Activated naive CD4-positive, alpha-beta T cell treated with anti-CD3 and anti-CD28 coated beads, Interleukin-2, amount 50 U/mL, for 24 hours (primary cell): Measurements from ENCODE around the gene OR7A5.

Source experiments
- H3K27ac Mint-ChIP-seq: one replicate; pipeline ENCODE4 v1.8.0; 2021; ENCODE audit warnings: mild to moderate bottlenecking, mixed read lengths
- H3K27me3 Mint-ChIP-seq: one replicate; pipeline ENCODE4 v1.8.0; 2021; ENCODE audit warnings: mixed read lengths
- H3K36me3 Mint-ChIP-seq: one replicate; pipeline ENCODE4 v1.8.0; 2021; ENCODE audit warnings: mixed read lengths
- H3K4me1 Mint-ChIP-seq: one replicate; pipeline ENCODE4 v1.8.0; 2021; ENCODE audit warnings: mixed read lengths
- H3K4me3 Mint-ChIP-seq: one replicate; pipeline ENCODE4 v1.8.0; 2021; ENCODE audit warnings: mild to moderate bottlenecking, mixed read lengths
- H3K9me3 Mint-ChIP-seq: one replicate; pipeline ENCODE4 v1.8.0; 2021; ENCODE audit warnings: mixed read lengths

OR7A5 gene

DNA sequence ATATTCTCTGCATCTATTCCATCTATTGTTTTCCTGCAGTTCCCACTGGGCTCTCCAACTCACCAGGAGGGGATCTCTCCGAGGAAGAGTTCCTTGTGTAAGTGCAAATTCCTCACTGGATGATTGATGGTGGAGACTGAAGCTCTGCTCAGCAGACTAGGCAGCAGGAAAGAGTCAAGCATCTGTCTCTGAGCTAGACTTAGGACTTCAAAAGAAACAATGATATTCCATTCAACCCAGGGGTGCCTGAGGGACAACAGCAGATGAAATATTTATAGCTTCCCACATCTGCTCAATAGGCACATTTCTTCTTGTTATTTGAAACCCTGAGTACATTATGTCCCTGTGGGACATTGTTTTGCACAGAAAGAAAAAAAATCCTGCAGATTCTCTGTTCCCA is at the start of gene OR7A5, which contains the start of gene OR7C1:
Gene OR7A5 (minus strand): TSS at position 175 of the 400 bp plus-strand sequence. CDS start 6,944 bp downstream, outside the sequence.
Gene OR7C1 (minus strand): TSS at position 175 of the 400 bp plus-strand sequence. CDS start 35,049 bp downstream, outside the sequence.
- Mint-ChIP-seq H3K27ac (no peak within 1 kb of the TSS), H3K36me3 (no peaks in the 10 kb centered on the region), H3K4me1 (no peaks in the 10 kb centered on the region), H3K27me3 (peaks cover 3% of the 10 kb centered on the region), H3K9me3 (no peaks in the 10 kb centered on the region), H3K4me3 (no peak within 1 kb of the TSS)

DNA sequence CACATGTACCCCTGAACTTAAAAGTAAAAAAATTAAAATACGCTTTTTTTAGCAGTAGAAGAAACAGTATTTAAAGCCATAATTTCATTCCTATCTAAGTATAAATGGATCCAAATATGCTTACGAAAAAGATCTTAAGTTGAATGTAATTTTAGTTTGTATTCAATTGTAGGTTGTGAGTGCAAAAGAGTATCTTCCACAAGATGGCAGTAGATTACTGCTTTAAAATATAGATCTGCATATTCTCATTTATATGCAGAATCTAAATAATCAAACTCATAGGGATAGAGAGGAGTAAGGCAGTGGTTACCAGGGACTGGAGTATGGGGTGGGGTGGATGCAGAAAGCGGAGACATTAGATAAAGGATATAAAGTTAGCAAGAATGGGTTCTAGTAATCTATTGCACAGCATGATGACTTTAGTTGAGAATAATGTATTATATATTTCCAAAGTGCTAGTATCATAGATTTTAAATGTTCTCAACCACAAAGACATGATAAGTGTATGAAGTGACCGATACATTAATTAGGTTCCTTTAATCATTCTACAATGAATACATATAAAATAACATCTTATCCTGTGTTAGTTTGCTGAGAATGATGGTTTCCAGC is 36.7 kb upstream of the OR7A5 start:
- Mint-ChIP-seq H3K9me3 (no peaks in the 10 kb centered on the region), H3K4me1 (no peaks in the 10 kb centered on the region)

DNA sequence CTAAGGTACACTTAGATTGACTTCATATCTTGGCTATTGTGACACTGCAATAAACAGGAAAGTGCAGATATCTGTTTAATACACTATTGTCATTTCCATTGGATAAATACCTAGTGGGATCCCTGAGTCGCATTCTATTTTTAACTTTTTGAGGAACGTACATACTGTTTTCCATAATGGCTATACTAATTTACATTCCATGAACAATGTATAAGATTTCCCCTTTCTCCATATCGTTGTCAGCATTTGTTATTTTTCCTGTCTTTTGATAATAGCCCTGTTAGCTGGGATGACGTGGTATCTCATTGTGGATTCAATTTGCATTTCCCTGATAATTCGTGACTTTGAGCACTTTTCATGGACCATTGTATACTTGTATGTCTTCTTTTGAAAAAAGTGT is 33.5 kb upstream of the OR7A5 start:
- Mint-ChIP-seq H3K27me3 (peaks cover 32% of the 10 kb centered on the region), H3K27ac (no peak overlapping the region), H3K36me3 (no peaks in the 10 kb centered on the region), H3K4me3 (no peak overlapping the region), H3K9me3 (no peaks in the 10 kb centered on the region), H3K4me1 (no peaks in the 10 kb centered on the region)

More for the DNA sequence above, 36.7 kb upstream of the OR7A5 start:
- no peak overlapping the region for H3K4me3 Mint-ChIP-seq
- peaks cover 24% of the 10 kb centered on the region for H3K27me3 Mint-ChIP-seq
- H3K27ac Mint-ChIP-seq, result no peak overlapping the region
- no peaks in the 10 kb centered on the region for H3K36me3 Mint-ChIP-seq

DNA sequence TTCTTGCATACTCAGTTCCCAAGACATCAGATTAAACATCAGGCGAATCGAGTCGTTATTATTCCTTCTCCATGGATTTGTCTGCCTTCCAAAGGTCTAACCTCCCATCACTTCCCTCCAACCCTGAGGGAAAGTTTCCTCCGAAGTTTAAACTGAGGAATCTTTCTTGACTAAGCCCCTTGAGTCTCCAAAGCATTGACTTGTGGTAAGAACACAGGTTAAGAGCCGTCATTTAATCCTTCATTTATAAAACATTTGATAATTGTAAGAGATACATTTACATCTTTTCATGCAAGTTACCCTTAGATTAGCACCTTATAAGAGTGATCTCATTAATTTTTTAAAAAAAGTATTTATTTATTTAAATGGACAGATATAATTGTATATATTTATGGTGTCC is 13.8 kb upstream of the OR7A5 start, which contains the start of gene OR7A10:
Gene OR7A10 (minus strand): TSS at position 101 of the 400 bp plus-strand sequence. CDS start 7,045 bp downstream, outside the sequence.
- Mint-ChIP-seq H3K36me3 (no peaks in the 10 kb centered on the region), H3K4me3 (no peak within 1 kb of the TSS), H3K4me1 (no peaks in the 10 kb centered on the region), H3K27me3 (peaks cover 20% of the 10 kb centered on the region), H3K27ac (peak within 1 kb of the TSS; percentile 25), H3K9me3 (no peaks in the 10 kb centered on the region)

DNA sequence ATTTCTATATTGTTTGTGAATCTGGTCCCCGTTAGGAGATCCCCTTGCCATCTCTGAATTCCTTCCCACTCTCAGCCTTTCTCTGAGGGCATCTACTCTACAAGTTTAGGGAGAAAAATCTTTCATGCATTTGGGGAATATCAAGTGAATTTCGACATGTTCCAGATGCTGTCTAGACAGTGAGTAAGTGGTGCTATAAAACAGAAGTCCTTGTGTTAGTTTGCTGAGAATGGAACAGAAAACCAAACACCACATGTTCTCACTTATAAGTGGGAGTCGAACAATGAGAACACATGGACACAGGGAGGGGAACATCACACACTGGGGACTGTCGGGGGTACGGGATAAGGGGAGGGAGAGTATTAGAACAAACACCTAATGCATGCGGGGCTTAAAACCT is 8.6 kb upstream of the OR7A5 start:
- no peaks in the 10 kb centered on the region for H3K9me3 Mint-ChIP-seq
- no peaks in the 10 kb centered on the region for H3K4me1 Mint-ChIP-seq
- H3K4me3 Mint-ChIP-seq, result no peak overlapping the region
- no peaks in the 10 kb centered on the region for H3K36me3 Mint-ChIP-seq
- H3K27me3 Mint-ChIP-seq, result peaks cover 27% of the 10 kb centered on the region
- no peak overlapping the region for H3K27ac Mint-ChIP-seq

DNA sequence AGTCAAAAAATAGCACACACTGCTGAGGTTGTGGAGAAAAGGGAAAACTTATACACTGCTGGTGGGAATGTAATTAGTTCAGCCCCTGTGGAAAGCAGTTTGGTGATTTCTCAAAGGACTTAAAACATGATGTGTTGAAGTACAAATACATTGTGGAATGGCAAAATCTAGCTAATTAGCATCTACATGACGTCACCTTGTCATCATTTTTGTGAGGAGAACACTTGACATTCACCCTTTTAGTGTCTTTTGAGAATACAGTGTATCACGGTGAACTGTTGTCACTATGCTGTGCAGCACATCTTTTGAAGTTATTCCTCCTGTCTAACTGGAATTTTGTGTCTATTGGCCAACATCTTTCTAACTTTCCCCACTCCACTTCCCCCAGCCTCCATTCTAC is 8.2 kb upstream of the OR7A5 start:
- Mint-ChIP-seq H3K9me3 (no peaks in the 10 kb centered on the region), H3K27me3 (peaks cover 23% of the 10 kb centered on the region), H3K4me1 (no peaks in the 10 kb centered on the region), H3K36me3 (no peaks in the 10 kb centered on the region), H3K4me3 (no peak overlapping the region), H3K27ac (no peak overlapping the region)

DNA sequence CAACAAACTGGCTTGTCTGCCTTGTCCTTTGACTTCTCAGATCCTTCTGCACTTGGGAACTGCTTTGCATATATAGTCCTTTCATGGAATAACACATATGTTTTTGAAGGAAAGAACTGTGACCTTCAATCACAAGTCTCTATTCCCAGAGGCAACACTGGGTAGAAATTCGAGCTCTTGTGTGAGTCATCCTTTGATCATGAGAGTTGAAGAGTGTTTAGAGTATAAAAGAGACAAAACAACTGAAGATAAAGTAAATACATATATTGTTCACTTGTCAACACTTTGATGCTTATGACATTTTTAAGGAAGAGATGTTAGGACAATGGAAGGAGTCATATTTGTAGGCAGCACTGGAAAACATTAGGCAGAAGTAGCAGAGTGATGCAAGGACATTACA is 5.2 kb upstream of the OR7A5 start:
- Mint-ChIP-seq H3K9me3 (no peaks in the 10 kb centered on the region), H3K4me1 (no peaks in the 10 kb centered on the region), H3K4me3 (no peak overlapping the region), H3K27me3 (peaks cover 22% of the 10 kb centered on the region), H3K27ac (no peak overlapping the region), H3K36me3 (no peaks in the 10 kb centered on the region)

DNA sequence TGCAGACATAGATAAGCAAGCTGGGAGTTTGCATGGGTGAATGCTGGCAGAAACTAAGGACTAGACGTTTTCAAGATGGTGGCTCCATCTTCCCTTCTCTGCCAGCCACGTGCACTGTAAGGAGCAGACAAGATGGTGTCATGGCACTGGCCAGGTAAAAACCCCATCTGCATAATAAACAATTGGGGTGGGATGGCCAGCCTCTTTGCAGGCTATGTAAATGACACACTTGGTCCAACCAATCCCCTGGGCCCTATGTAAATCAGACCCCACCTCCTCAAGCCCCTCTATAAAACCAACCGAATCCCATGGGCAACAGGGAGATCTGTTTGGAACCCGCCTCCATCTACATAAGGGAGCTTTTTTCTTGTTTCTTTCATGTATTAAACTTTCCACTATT is 2.4 kb upstream of the OR7A5 start:
- Mint-ChIP-seq H3K4me3 (no peak overlapping the region), H3K27ac (no peak overlapping the region), H3K36me3 (no peaks in the 10 kb centered on the region), H3K4me1 (no peaks in the 10 kb centered on the region), H3K27me3 (peaks cover 12% of the 10 kb centered on the region), H3K9me3 (no peaks in the 10 kb centered on the region)

DNA sequence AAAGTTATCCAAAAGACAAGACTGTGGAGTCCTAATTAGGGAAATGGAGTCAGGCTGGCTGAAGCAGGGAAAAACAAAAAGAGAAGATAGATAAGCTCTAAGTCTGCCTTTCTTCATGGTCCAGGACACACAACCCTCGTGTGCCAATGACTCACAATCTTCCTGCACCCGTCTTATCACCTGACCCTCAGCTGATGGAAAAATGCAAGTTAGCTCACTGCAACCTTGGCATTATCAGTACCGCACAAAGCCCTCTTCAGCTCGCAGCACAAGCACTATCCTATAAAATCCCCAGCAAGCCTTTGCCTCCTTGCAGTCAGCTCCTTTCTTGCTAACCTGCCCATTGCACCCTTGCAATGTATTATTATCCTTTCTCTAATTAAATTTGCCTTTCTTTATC is 4.3 kb downstream of the OR7A5 start:
- Mint-ChIP-seq H3K27ac (no peak overlapping the region), H3K9me3 (no peaks in the 10 kb centered on the region), H3K4me3 (no peak overlapping the region), H3K36me3 (no peaks in the 10 kb centered on the region), H3K4me1 (no peaks in the 10 kb centered on the region), H3K27me3 (peaks cover 17% of the 10 kb centered on the region)

DNA sequence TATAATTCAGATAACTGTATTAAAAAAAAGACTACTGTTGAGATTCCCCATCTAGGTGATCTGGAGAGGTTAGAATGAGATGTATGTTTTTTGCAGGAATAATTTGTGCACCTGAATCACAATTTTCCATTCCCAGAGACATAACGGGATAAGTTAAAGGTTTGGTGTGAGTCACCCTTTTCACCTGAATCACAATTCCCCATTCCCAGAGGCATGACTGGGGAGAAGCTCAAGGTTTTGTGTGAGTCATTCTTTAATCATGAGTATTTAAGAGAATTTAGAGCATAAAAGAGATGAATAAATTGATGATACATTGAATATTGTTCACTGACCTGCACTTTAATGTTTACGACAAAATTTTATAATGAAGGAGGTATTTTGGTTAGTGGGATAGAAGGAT is 9.0 kb downstream of the OR7A5 start:
- Mint-ChIP-seq H3K4me3 (no peak overlapping the region), H3K9me3 (peaks cover 5% of the 10 kb centered on the region), H3K4me1 (no peaks in the 10 kb centered on the region), H3K27ac (no peak overlapping the region), H3K27me3 (peaks cover 33% of the 10 kb centered on the region), H3K36me3 (no peaks in the 10 kb centered on the region)

DNA sequence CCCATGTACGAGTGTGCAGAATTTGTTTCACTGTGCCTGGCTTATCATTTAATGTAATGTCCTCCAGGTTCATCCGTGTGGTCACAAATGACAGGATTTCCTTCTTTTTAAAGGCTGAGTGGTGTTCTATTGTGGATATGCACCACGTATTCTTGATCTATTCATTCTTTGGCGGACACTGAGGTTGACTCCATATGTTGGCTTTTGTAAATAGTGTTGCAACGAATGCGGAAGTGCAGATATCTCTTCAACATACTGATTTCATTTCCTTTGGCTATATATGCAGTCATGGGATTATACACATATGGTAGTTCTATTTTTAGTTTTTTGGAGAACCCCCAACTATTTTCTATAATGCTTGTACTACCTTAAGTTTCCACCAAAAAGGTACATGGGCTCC is 13.0 kb downstream of the OR7A5 start:
- H3K27me3 Mint-ChIP-seq, result peaks cover 27% of the 10 kb centered on the region
- H3K36me3 Mint-ChIP-seq, result no peaks in the 10 kb centered on the region
- H3K27ac Mint-ChIP-seq, result no peak overlapping the region
- H3K4me3 Mint-ChIP-seq, result no peak overlapping the region
- H3K4me1 Mint-ChIP-seq, result no peaks in the 10 kb centered on the region
- H3K9me3 Mint-ChIP-seq, result peaks cover 5% of the 10 kb centered on the region

DNA sequence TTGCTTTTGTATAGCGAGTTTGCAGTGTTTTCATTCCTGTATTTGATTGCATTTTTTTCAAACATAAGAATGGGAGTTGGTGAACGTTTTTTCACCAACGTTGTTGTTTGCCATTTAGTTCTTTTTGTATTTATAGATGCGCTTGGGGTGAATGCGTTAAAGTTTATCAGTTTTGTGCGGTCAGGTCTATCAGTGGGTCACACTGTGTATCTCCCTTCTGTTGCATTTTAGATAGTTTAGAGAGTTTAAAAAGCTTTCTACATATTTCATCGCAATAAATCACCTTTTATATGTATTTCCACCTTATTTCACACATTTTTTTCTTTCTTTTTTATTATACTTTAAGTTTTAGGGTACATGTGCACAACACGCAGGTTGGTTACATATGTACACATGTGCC is 16.4 kb downstream of the OR7A5 start:
- Mint-ChIP-seq H3K27ac (no peak overlapping the region), H3K27me3 (peaks cover 11% of the 10 kb centered on the region), H3K36me3 (no peaks in the 10 kb centered on the region), H3K4me3 (no peak overlapping the region), H3K9me3 (no peaks in the 10 kb centered on the region), H3K4me1 (no peaks in the 10 kb centered on the region)

DNA sequence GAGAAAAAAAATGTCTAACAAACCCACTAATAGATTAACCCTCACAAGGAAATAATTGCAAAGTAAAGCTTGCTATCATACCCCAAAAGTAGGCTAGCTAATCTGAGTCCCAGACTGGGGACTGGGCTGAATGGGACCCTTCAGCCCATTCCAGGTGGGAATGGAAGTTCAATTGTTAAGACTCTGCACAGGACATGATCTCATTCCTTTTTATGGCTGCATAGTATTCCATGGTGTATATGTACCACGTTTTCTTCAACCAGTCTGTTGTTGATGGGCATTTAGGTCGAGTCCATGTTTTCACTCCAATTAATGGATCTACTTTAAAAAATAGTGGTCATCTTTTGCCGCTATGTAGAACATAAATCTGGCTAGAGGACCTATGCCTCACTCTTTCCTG is 17.9 kb downstream of the OR7A5 start:
- Mint-ChIP-seq H3K4me1 (no peaks in the 10 kb centered on the region), H3K9me3 (no peaks in the 10 kb centered on the region), H3K27ac (no peak overlapping the region), H3K4me3 (no peak overlapping the region), H3K27me3 (peaks cover 5% of the 10 kb centered on the region), H3K36me3 (no peaks in the 10 kb centered on the region)

DNA sequence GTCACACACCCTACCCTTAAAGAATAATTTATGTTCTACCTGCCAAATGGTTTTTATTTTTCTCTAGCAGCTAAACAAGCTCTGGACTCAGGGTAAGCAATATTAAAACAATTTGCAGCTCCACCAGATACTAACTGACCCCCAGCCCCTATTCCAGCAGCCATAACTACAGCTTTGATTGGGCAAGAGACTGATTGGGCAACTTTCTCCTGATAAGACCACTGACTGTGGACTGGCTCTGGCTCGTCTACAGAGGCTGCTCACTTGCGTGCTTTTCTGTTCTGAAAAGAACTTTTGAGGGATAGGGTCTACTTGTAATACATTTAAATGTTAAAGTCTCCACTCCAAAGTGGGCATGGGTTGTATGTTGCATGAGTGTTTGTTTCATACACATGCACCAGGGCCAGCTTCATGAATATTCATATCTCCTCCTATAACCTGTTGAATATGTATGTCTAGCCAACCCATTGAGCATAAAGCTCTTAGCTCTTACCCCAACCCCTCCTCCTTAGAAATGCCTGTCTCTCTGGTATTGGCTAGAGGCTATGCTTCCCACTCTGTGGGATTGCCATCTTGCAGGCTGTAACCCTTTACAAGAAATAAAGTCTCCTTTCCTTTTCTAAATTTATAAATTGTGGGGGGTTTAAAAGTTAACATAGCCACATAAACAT is 19.9 kb downstream of the OR7A5 start:
- Mint-ChIP-seq H3K27ac (no peak overlapping the region), H3K4me1 (no peaks in the 10 kb centered on the region), H3K27me3 (peaks cover 2% of the 10 kb centered on the region), H3K9me3 (no peaks in the 10 kb centered on the region), H3K36me3 (no peaks in the 10 kb centered on the region), H3K4me3 (no peak overlapping the region)

DNA sequence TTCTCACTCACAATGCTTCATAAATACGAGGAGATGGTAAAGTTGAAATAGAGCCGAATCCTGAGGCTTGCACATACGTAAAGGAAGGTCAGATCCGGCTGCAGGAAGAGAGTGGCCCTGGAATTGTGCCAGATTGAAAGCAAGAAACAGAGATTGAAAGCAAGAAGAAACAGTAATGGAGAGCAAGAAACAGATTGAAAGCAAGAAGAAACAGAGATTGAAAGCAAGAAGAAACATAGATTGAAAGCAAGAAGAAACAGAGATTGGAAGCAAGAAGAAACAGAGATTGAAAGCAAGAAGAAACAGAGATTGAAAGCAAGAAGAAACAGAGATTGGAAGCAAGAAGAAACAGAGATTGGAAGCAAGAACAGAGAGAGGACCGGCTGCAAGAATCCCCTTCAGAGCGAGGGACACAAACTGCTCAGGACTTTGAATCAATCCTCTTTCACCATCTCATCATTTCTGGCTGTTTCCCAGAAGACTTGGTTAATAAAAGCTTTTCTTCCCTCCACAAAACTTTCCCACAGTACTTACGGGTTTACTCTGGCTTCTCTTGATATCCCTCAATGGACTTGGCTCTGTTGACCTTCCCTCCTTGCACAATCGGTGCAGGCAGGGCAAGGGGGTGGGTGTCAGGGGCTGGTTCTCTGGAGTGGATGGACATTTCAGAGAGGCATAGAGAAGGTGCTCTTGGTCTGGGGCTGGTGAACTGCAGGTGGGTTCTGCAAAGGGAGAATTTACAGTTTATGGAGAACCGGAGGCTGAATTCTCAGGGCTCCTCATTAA is 25.5 kb downstream of the OR7A5 start:
- peaks cover 4% of the 10 kb centered on the region for H3K4me1 Mint-ChIP-seq
- no peaks in the 10 kb centered on the region for H3K36me3 Mint-ChIP-seq
- H3K27me3 Mint-ChIP-seq, result peaks cover 5% of the 10 kb centered on the region
- H3K4me3 Mint-ChIP-seq, result no peak overlapping the region
- H3K9me3 Mint-ChIP-seq, result no peaks in the 10 kb centered on the region
- H3K27ac Mint-ChIP-seq, result no peak overlapping the region

DNA sequence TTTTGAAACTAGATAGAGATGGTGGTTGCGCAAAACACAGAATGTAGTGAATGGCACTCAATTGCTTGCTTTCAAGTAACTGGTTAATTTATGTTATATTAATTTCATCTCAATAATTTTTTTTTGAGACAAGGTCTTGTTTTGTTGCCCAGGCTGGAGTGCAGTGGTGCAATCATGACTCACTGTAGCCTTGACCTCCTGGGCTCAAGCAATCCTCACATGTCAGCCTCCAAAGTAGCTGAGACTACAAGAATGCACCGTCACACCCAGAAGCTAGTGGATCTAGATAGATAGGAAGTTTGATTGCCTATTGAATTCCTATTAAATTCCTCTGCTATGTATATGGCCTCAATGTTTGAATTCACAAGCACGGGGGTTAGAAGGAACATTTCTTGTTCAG is 30.2 kb downstream of the OR7A5 start:
- peaks cover 2% of the 10 kb centered on the region for H3K36me3 Mint-ChIP-seq
- peaks cover 3% of the 10 kb centered on the region for H3K27me3 Mint-ChIP-seq
- H3K9me3 Mint-ChIP-seq, result no peaks in the 10 kb centered on the region
- H3K4me1 Mint-ChIP-seq, result peaks cover 4% of the 10 kb centered on the region
- no peak overlapping the region for H3K4me3 Mint-ChIP-seq
- no peak overlapping the region for H3K27ac Mint-ChIP-seq
